Endodermal cell (in vitro differentiated cells): ENCODE data around the gene TALDO1. TPM values are rescaled to one million over a fixed set of nuclear protein-coding genes. Genes with fewer than 3 reads are reported as not detected.

Experiments
- DNase-seq: peaks from one replicate; pipeline ENCODE4 v3.0.0-alpha.2; 2017
- H3K27ac ChIP-seq: 2 replicates; pipeline ENCODE4 v1.5.1; 2013; ENCODE audit warnings: mild to moderate bottlenecking, low read depth, low read length, moderate library complexity
- H3K27me3 ChIP-seq: 2 replicates; pipeline ENCODE4 v1.6.1; 2013; ENCODE audit warnings: mild to moderate bottlenecking, low read length, moderate library complexity; ENCODE audit not compliant: insufficient read depth, control insufficient read depth, poor library complexity, severe bottlenecking
- H3K36me3 ChIP-seq: 2 replicates; pipeline ENCODE4 v1.7.0; 2013; ENCODE audit warnings: mild to moderate bottlenecking, low read length, moderate library complexity; ENCODE audit not compliant: control insufficient read depth, insufficient read depth
- H3K4me1 ChIP-seq: one replicate; pipeline ENCODE4 v1.7.0; 2013; ENCODE audit warnings: low read length; ENCODE audit not compliant: control insufficient read depth, insufficient read depth
- H3K4me3 ChIP-seq: 2 replicates; pipeline ENCODE4 v1.5.1; 2013; ENCODE audit warnings: mild to moderate bottlenecking, low read length, moderate library complexity
- H3K9ac ChIP-seq: 2 replicates; pipeline ENCODE4 v1.6.1; 2013; ENCODE audit warnings: mild to moderate bottlenecking, low read length, moderate library complexity; ENCODE audit not compliant: poor library complexity, severe bottlenecking; ENCODE audit errors: extremely low read depth
- H3K9me3 ChIP-seq: 2 replicates; pipeline ENCODE4 v1.6.1; 2013; ENCODE audit warnings: mild to moderate bottlenecking, low read length, moderate library complexity; ENCODE audit not compliant: control insufficient read depth
- H3K27ac Mint-ChIP-seq: 2 replicates; pipeline ENCODE4 v1.8.0; 2020; ENCODE audit warnings: mixed read lengths
- H3K27me3 Mint-ChIP-seq: 2 replicates; pipeline ENCODE4 v1.8.0; 2021; ENCODE audit warnings: mild to moderate bottlenecking, mixed read lengths; ENCODE audit not compliant: insufficient read depth
- H3K36me3 Mint-ChIP-seq: 2 replicates; pipeline ENCODE4 v1.8.0; 2020; ENCODE audit warnings: low read depth, mixed read lengths
- H3K4me1 Mint-ChIP-seq: 2 replicates; pipeline ENCODE4 v1.8.0; 2020; ENCODE audit warnings: mixed read lengths
- H3K4me3 Mint-ChIP-seq: 2 replicates; pipeline ENCODE4 v1.8.0; 2020; ENCODE audit warnings: mild to moderate bottlenecking, moderate library complexity, mixed read lengths
- H3K9me3 Mint-ChIP-seq: 2 replicates; pipeline ENCODE4 v1.8.0; 2020; ENCODE audit warnings: mild to moderate bottlenecking, mixed read lengths
- CTCF ChIP-seq: fragments of 200-600 bp; sonication (generic); conservative IDR thresholded peaks from 2 replicates; pipeline ENCODE4 v1.5.0; 2021; ENCODE audit warnings: antibody characterized with exemption, mild to moderate bottlenecking
- WGBS, 2 experiments: methylation state at CpG; one replicate each; pipeline versions ENCODE4 v1.1.5 to v1.1.7; 2013; ENCODE audit warnings: missing lambda C conversion rate in 2 of 2, mixed read lengths in 1 of 2; ENCODE audit not compliant: insufficient coverage in 1 of 2, insufficient read length in 1 of 2; 5-methylcytosine and 5-hydroxymethylcytosine counted together
- total RNA-seq, 2 donors: library from RNA; stranded (reverse); fragmentation: NEBNext Ultra II Directional in 1 of 2; extraction: Animal tissue kit (Norgen Biotek cat#: 25700) in 1 of 2; gene quantifications; 2 replicates in 1 of 2; 3 replicates in 1 of 2; pipeline ENCODE4 v1.2.1, GENCODE V29; 2021

The TALDO1 gene
- total RNA-seq, 2 donors from 2014 or later, result 177 to 221 TPM

GRCh38 chr11:727859-728748 lies 19.2 kb upstream of the TALDO1 start:
- Mint-ChIP-seq H3K4me3 (no peak overlapping the region), H3K27ac (no peak overlapping the region), H3K27me3 (peaks cover 23% of the 10 kb centered on the region), H3K9me3 (no peaks in the 10 kb centered on the region), H3K4me1 (no peaks in the 10 kb centered on the region), H3K36me3 (no peaks in the 10 kb centered on the region)
- H3K9me3 ChIP-seq, result no peaks in the 10 kb centered on the region
- WGBS, 2 experiments, result 48% methylated on average over 10 to 31 of the region's 31 CpGs
- H3K27ac ChIP-seq, result no peak overlapping the region
- no peak overlapping the region for H3K4me3 ChIP-seq
- TF ChIP-seq CTCF, result peak; percentile 99
- H3K36me3 ChIP-seq, result no peaks in the 10 kb centered on the region
- H3K4me1 ChIP-seq, result no peaks in the 10 kb centered on the region
- H3K9ac ChIP-seq, result no peak overlapping the region
- peak; percentile 97 for DNase-seq
- H3K27me3 ChIP-seq, result peaks cover 33% of the 10 kb centered on the region

- no peaks in the 10 kb centered on the region for H3K36me3 ChIP-seq
- Mint-ChIP-seq H3K4me3 (no peak overlapping the region), H3K27me3 (peaks cover 22% of the 10 kb centered on the region), H3K36me3 (no peaks in the 10 kb centered on the region), H3K4me1 (no peaks in the 10 kb centered on the region), H3K27ac (no peak overlapping the region), H3K9me3 (peaks cover 3% of the 10 kb centered on the region)
- no peak overlapping the region for H3K27ac ChIP-seq
- H3K27me3 ChIP-seq, result peaks cover 33% of the 10 kb centered on the region
- no peak for TF ChIP-seq CTCF
- no peaks in the 10 kb centered on the region for H3K4me1 ChIP-seq
- no peak overlapping the region for H3K9ac ChIP-seq
- H3K9me3 ChIP-seq, result no peaks in the 10 kb centered on the region
- H3K4me3 ChIP-seq, result no peak overlapping the region
- DNase-seq, result no peak
- WGBS, 2 experiments, result 93 to 100% methylated on average over 13 to 15 of the region's 15 CpGs
Measured at GRCh38 chr11:728901-729491, 18.3 kb upstream of the TALDO1 start.

- H3K36me3 ChIP-seq, result no peaks in the 10 kb centered on the region
- no peak for TF ChIP-seq CTCF
- Mint-ChIP-seq H3K27ac (no peak overlapping the region), H3K27me3 (peaks cover 22% of the 10 kb centered on the region), H3K36me3 (no peaks in the 10 kb centered on the region), H3K9me3 (peaks cover 9% of the 10 kb centered on the region), H3K4me3 (no peak overlapping the region), H3K4me1 (no peaks in the 10 kb centered on the region)
- H3K9ac ChIP-seq, result no peak overlapping the region
- H3K4me1 ChIP-seq, result no peaks in the 10 kb centered on the region
- DNase-seq, result no peak
- WGBS, 2 experiments, result 91 to 92% methylated on average over 8 to 17 of the region's 17 CpGs
- peaks cover 31% of the 10 kb centered on the region for H3K27me3 ChIP-seq
- H3K27ac ChIP-seq, result no peak overlapping the region
- no peaks in the 10 kb centered on the region for H3K9me3 ChIP-seq
- no peak overlapping the region for H3K4me3 ChIP-seq
Measured at GRCh38 chr11:729492-730074, 17.7 kb upstream of the TALDO1 start.
